NCI-H460 (cell line): Measurements from ENCODE around the gene RBM10. TPM values are rescaled to one million over a fixed set of nuclear protein-coding genes. Genes with fewer than 3 reads are reported as not detected.

Source experiments
- DNase-seq: peaks from one replicate; pipeline ENCODE4 v3.0.0-alpha.2; 2016; ENCODE audit warnings: low read depth; ENCODE audit errors: extremely low read depth
- total RNA-seq: library from RNA; depleted of rRNA; stranded (reverse); fragments of >200 nt; shearing (Covaris generic); gene quantifications from 2 replicates; pipeline ENCODE4 v1.2.3, GENCODE V29; 2014

The RBM10 gene
- total RNA-seq, 1 experiment from 2014 or later = 28.1 TPM

GRCh38 chrX:47216393-47216925, 71.4 kb downstream of the RBM10 start:
- DNase-seq = no peak

GRCh38 chrX:47217121-47217851, 72.3 kb downstream of the RBM10 start:
- DNase-seq = peak; percentile 16

- peak; percentile 99 for DNase-seq
Observed at GRCh38 chrX:47217852-47218279, 72.8 kb downstream of the RBM10 start.

- peak; percentile 74 for DNase-seq
Observed at GRCh38 chrX:47218280-47218919, 73.4 kb downstream of the RBM10 start, which contains the start of gene CDK16. Gene CDK16 (plus strand): TSS chrX:47218681. CDS start chrX:47223558, 4,877 bp downstream.

- DNase-seq = no peak
Observed at GRCh38 chrX:47218920-47219815, 74.1 kb downstream of the RBM10 start.

- DNase-seq = no peak
Observed at GRCh38 chrX:47221756-47222155, 76.7 kb downstream of the RBM10 start.

GRCh38 chrX:47222751-47223350, 77.8 kb downstream of the RBM10 start:
- DNase-seq = no peak

GRCh38 chrX:47223476-47224250, 78.6 kb downstream of the RBM10 start:
- no peak for DNase-seq

GRCh38 chrX:47224266-47224895, 79.4 kb downstream of the RBM10 start:
- no peak for DNase-seq

GRCh38 chrX:47224896-47225290, 79.9 kb downstream of the RBM10 start:
- DNase-seq = no peak

- no peak for DNase-seq
Observed at GRCh38 chrX:47226071-47226470, 81.0 kb downstream of the RBM10 start.

- no peak for DNase-seq
Observed at GRCh38 chrX:47226531-47227333, 81.7 kb downstream of the RBM10 start.

- no peak for DNase-seq
Observed at GRCh38 chrX:47227334-47227583, 82.2 kb downstream of the RBM10 start.

- DNase-seq = no peak
Observed at GRCh38 chrX:47228550-47229270, 83.7 kb downstream of the RBM10 start.

- no peak for DNase-seq
Observed at GRCh38 chrX:47229427-47229826, 84.4 kb downstream of the RBM10 start.

GRCh38 chrX:47230136-47230868, 85.3 kb downstream of the RBM10 start:
- no peak for DNase-seq

GRCh38 chrX:47231167-47231566, 86.1 kb downstream of the RBM10 start:
- DNase-seq = no peak
